Measurements from ENCODE around the gene MYO5B. TPM values are rescaled to one million over a fixed set of nuclear protein-coding genes. Genes with fewer than 3 reads are reported as not detected.

The MYO5B gene
- total RNA-seq, 1 donor from 2014 or later: 114 TPM

DNA sequence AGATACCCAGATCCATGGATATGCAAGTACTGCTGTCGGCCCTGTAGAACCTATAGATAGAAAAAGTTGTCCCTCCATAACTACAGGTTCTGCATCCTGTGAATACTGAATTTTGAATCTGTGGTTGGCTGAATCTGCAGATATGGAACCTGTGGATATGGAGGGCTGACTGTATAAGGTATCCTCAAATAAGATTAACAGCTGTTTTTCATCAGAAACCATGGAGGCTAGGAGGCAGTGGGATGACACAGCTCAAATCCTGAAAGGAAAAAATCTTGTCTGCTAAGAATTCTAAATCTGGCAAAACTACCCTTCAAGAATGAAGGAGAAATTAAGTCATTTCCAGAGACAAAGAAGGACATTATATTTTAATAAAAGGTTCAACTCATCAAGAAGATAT is 367.0 kb downstream of the MYO5B start:
- H3K36me3 ChIP-seq (ENCODE audit: control insufficient read depth, insufficient read depth, low read length): no peaks in the 10 kb centered on the region
- TF ChIP-seq CTCF (IDR thresholded peaks at IDR 0.05; ENCODE audit: insufficient read depth, low read length, poor library complexity, severe bottlenecking): no peak
- no peak for DNase-seq (ENCODE audit: low read depth)

DNA sequence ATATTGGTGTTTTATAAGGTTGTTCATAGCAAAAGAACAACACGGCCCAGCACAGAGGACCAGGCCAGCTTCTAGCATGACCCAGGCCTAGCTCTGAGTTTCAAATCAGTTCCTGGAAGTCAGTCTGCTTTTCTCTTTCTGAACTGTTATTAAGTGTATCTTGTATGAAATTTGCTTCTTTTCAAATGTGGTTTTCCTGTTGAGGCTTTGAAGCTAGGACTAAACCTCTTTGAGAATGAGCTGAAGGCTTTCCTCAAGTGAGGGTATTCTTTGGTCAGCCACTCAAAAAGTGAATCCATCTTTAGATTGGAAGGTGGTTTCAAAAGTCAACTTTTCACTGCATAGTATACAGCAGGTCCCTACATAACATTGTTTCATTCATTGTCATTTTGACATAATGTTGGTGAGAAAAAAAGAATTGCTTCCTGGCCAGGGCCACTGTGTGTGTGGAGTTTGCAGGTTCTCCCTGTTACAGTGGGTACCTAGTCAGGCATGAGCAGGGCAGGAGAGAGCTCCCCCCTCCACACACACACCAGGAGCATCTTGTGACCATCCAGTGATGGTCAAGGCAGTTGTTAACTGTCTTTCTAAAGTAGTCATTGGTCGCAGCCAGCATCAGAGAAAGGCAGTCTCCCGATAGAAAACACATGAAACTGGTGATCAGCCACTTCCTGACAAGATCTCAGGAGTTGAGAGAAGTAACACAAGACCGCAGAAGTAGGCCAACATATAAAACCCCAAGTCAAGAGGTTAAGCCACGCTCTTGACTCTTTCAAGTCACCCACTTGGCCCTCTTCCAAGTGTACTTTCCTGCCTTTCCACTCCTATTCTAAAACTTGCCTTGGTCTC is 374.9 kb downstream of the MYO5B start:
- no peaks in the 10 kb centered on the region for H3K36me3 ChIP-seq (ENCODE audit: control insufficient read depth, insufficient read depth, low read length)
- no peak for DNase-seq (ENCODE audit: low read depth)
- no peaks in the 10 kb centered on the region for H3K27me3 ChIP-seq (ENCODE audit: control insufficient read depth, insufficient read depth, low read length)
- TF ChIP-seq CTCF (IDR thresholded peaks at IDR 0.05; ENCODE audit: insufficient read depth, low read length, poor library complexity, severe bottlenecking): no peak
- no peak overlapping the region for H3K4me3 ChIP-seq (ENCODE audit: low read depth, low read length)

More for the DNA sequence above, 367.0 kb downstream of the MYO5B start:
- H3K4me3 ChIP-seq (ENCODE audit: low read depth, low read length): no peak overlapping the region
- no peaks in the 10 kb centered on the region for H3K27me3 ChIP-seq (ENCODE audit: control insufficient read depth, insufficient read depth, low read length)

GRCh38 chr18:49819071-49819662 is 375.8 kb downstream of the MYO5B start:
- Histone ChIP-seq H3K36me3 (ENCODE audit: control insufficient read depth, insufficient read depth, low read length) (no peaks in the 10 kb centered on the region), H3K27me3 (ENCODE audit: control insufficient read depth, insufficient read depth, low read length) (no peaks in the 10 kb centered on the region), H3K4me3 (ENCODE audit: low read depth, low read length) (no peak overlapping the region)
- TF ChIP-seq CTCF (IDR thresholded peaks at IDR 0.05; ENCODE audit: insufficient read depth, low read length, poor library complexity, severe bottlenecking): no peak
- no peak for DNase-seq (ENCODE audit: low read depth)

DNA sequence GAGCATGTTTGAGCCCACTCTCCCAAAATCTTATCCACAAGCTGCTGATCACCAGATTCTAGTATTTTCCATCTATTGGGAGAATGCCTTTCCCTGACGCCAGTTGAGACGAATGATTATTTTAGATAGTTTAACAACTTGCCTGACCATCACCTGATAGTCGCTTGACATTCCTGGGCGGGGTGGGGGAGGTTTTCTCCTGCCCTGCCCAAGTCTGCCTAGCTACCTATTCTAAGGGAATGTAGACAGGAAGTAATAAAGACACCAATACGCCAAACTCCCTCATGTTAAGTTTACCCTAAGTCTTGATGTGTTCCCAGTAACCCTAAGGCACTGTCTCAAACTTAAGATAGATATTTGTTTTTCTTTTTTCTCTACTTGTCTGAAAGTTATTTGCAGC is 377.0 kb downstream of the MYO5B start:
- no peak for DNase-seq (ENCODE audit: low read depth)
- Histone ChIP-seq H3K36me3 (ENCODE audit: control insufficient read depth, insufficient read depth, low read length) (no peaks in the 10 kb centered on the region), H3K27me3 (ENCODE audit: control insufficient read depth, insufficient read depth, low read length) (no peaks in the 10 kb centered on the region), H3K4me3 (ENCODE audit: low read depth, low read length) (no peak overlapping the region)
- no peak for TF ChIP-seq CTCF (IDR thresholded peaks at IDR 0.05; ENCODE audit: insufficient read depth, low read length, poor library complexity, severe bottlenecking)

GRCh38 chr18:49815927-49816326 is 379.0 kb downstream of the MYO5B start:
- no peaks in the 10 kb centered on the region for H3K36me3 ChIP-seq (ENCODE audit: control insufficient read depth, insufficient read depth, low read length)
- H3K27me3 ChIP-seq (ENCODE audit: control insufficient read depth, insufficient read depth, low read length): no peaks in the 10 kb centered on the region
- no peak for DNase-seq (ENCODE audit: low read depth)
- no peak for TF ChIP-seq CTCF (IDR thresholded peaks at IDR 0.05; ENCODE audit: insufficient read depth, low read length, poor library complexity, severe bottlenecking)
- no peak overlapping the region for H3K4me3 ChIP-seq (ENCODE audit: low read depth, low read length)
